ENCODE data around the gene MVD. TPM values are rescaled to one million over a fixed set of nuclear protein-coding genes. Genes with fewer than 3 reads are reported as not detected.

The MVD gene
- total RNA-seq, 1 experiment from 2014 or later = 119 TPM

GRCh38 chr16:88643644-88643932, 19.3 kb downstream of the MVD start:
- no peaks in the 10 kb centered on the region for H3K27me3 ChIP-seq (ENCODE audit: insufficient read depth, low read length)
- ChIA-PET RAD21 (ENCODE audit: low non-redundant PET in 1 of 2, low total read pairs in 2 of 2, uncharacterized antibody in 2 of 2, unreplicated experiment in 2 of 2) (no interaction called here), POLR2A (no interaction called here), CTCF (no interaction called here)
- H3K79me2 ChIP-seq (ENCODE audit: insufficient read depth, low read length) = peaks cover 13% of the 10 kb centered on the region; the same call in 1 of the 2 replicates
- no peak overlapping the region for H3K9ac ChIP-seq (ENCODE audit: low read length)
- no peak overlapping the region for H3K4me3 ChIP-seq (replicated peaks in 1 of 2; ENCODE audit: low read depth in 1 of 2, low read length in 2 of 2)
- H4K20me1 ChIP-seq (ENCODE audit: insufficient read depth) = no peaks in the 10 kb centered on the region
- ATAC-seq (no peak), DNase-seq (ENCODE audit: low read depth, low spot score) (no peak)
- H3K9me3 ChIP-seq (ENCODE audit: control insufficient read depth in 1 of 2, insufficient read depth in 1 of 2, low read depth in 1 of 2, low read length in 2 of 2) = no peaks in the 10 kb centered on the region
- H3K27ac ChIP-seq (ENCODE audit: low read depth, low read length) = no peak overlapping the region
- no peak overlapping the region for H3K4me2 ChIP-seq (ENCODE audit: low read length)
- peaks cover 2 to 25% of the 10 kb centered on the region in 2 experiments; a peak in 2 of 4 replicates for H3K4me1 ChIP-seq (ENCODE audit: control insufficient read depth in 1 of 2, insufficient read depth in 2 of 2, low read length in 2 of 2)
- TF ChIP-seq FOSL1 (IDR thresholded peaks at IDR 0.05; ENCODE audit: low read depth) (no peak), CBX3 (IDR thresholded peaks at IDR 0.05; ENCODE audit: low read depth) (no peak), ATF3 (IDR thresholded peaks at IDR 0.05) (no peak), ZNF274 (IDR thresholded peaks at IDR 0.05; ENCODE audit: low read depth, low read length) (no peak), YY1 (IDR thresholded peaks at IDR 0.05; ENCODE audit: extremely low read depth, insufficient replicate concordance, low read depth, low read length) (no peak), POLR2AphosphoS5 (IDR thresholded peaks at IDR 0.05; ENCODE audit: low read depth, low read length) (no peak), ZBTB33 (IDR thresholded peaks at IDR 0.05; ENCODE audit: extremely low read depth, insufficient replicate concordance, low read length) (no peak), RAD21 (IDR thresholded peaks at IDR 0.05; ENCODE audit: low read depth) (no peak)
- no TSS peak for BruUV-seq (replicated peaks)
- intact Hi-C loops (cut with micrococcal nuclease) = no loop called here
- peaks cover 0 to 3% of the 10 kb centered on the region in 2 experiments; a peak in 1 of 4 replicates for H3K36me3 ChIP-seq (ENCODE audit: control insufficient read depth in 1 of 2, insufficient read depth in 2 of 2, low read length in 2 of 2)
- H3K9me2 ChIP-seq (ENCODE audit: insufficient read depth) = no peaks in the 10 kb centered on the region
- no peak overlapping the region for H2AFZ ChIP-seq (ENCODE audit: low read depth, low read length, poor library complexity, severe bottlenecking)
